ENCODE results near the gene KRT6B.
"Not testable (repeated sequence)": the region's sequence is repeated elsewhere in the genome, so short reads cannot be mapped to it uniquely, and the experiment has no call there.

Gene KRT6B

DNA sequence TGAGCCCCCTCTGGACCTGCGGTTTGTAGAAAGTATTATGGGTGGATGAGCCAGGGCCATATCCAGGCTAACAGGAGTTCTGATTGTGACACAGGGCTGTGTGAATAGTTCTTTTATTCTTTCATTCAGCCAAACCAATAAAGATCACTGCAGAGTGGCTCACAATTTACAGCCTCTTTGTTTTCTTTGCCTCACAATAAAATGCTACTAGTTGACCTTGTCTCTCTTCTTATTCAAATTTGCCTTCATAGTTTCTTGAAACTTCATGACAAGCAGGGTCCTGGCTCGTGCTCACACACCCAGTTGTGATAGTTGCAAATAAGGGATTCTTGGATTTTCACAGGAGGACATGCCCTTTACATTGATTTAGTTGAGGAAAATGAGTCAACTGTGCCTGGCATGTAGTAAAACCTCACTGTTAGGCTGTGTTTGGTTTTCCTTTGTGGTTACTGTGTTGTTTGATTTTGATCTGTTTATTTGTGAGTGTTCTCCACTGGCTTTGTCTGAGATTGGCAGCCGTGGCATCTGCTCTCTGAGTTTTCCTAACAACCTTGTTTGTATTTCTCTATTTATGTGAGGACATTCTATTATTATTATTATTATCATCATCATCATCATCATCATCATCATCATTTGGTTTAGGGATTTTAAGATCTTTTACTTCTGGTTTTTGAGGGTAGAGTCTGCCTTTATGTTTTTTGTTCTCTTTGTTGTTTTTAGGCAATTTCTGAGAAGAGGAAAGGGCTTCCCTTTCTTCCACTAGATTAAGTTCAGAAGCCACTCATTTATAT is 2.7 kb upstream of the KRT6B start:
- CTCF ChIA-PET: no interaction called here
- no peak for DNase-seq (ENCODE audit: low spot score)
- TF ChIP-seq, protein P1, sequence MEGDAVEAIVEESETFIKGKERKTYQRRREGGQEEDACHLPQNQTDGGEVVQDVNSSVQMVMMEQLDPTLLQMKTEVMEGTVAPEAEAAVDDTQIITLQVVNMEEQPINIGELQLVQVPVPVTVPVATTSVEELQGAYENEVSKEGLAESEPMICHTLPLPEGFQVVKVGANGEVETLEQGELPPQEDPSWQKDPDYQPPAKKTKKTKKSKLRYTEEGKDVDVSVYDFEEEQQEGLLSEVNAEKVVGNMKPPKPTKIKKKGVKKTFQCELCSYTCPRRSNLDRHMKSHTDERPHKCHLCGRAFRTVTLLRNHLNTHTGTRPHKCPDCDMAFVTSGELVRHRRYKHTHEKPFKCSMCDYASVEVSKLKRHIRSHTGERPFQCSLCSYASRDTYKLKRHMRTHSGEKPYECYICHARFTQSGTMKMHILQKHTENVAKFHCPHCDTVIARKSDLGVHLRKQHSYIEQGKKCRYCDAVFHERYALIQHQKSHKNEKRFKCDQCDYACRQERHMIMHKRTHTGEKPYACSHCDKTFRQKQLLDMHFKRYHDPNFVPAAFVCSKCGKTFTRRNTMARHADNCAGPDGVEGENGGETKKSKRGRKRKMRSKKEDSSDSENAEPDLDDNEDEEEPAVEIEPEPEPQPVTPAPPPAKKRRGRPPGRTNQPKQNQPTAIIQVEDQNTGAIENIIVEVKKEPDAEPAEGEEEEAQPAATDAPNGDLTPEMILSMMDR (conservative IDR thresholded peaks at IDR 0.05; ENCODE audit: low read depth): no peak
- H3K27ac ChIP-seq: no peak overlapping the region
- POLR2A ChIA-PET (ENCODE audit: low non-redundant PET): no interaction called here

DNA sequence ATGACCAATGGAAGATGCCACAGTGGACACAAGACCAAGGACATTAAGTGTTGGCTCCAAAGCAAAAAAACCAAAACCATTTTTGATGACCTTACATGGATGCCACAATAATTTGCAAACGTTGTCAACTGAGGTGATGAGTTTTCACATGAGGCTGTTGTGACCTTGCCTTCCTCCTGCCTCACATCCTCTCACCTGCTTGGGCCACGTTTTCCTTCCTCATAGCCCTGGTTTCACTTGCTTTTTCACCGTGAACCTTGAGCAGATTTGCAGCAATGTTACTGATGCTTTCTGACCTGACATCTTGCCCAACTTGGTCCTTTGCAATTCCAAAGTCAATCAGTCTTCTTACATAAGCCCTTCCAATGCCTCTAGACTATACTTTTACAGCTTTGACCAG is 3.7 kb downstream of the KRT6B start:
- no peak for DNase-seq (ENCODE audit: low spot score)
- TF ChIP-seq, protein P1 (conservative IDR thresholded peaks at IDR 0.05; ENCODE audit: low read depth): no peak
- H3K27ac ChIP-seq: no peak overlapping the region
- ChIA-PET POLR2A (ENCODE audit: low non-redundant PET) (no interaction called here), CTCF (no interaction called here)

DNA sequence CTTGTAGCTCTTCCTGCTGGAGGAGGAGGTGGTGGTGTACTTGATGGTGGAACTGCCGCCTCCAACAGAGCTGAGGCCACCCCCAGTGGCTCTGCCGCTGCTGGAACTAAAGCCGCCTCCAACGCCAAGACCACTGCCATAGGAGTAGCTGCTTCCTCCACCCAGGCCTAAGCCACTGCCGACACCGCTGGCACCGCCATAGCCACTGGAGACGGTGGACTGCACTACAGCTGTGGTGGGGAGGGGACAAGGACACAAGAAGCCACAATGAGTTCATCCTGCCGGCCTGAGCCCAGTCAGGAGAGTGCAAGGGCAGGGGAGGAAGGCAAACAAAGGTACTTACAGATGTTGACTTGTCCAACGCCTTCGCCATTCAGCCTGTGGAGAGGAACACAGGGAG is 4.8 kb downstream of the KRT6B start:
- POLR2A ChIA-PET (ENCODE audit: low non-redundant PET); DNase-seq (ENCODE audit: low spot score); H3K27ac ChIP-seq: not testable (repeated sequence)
- CTCF ChIA-PET: interaction anchor here (0.7 kb wide), 1 partner anchor 40 kb away, joined by 3 read pairs; no protein-coding TSS in a partner anchor

DNA sequence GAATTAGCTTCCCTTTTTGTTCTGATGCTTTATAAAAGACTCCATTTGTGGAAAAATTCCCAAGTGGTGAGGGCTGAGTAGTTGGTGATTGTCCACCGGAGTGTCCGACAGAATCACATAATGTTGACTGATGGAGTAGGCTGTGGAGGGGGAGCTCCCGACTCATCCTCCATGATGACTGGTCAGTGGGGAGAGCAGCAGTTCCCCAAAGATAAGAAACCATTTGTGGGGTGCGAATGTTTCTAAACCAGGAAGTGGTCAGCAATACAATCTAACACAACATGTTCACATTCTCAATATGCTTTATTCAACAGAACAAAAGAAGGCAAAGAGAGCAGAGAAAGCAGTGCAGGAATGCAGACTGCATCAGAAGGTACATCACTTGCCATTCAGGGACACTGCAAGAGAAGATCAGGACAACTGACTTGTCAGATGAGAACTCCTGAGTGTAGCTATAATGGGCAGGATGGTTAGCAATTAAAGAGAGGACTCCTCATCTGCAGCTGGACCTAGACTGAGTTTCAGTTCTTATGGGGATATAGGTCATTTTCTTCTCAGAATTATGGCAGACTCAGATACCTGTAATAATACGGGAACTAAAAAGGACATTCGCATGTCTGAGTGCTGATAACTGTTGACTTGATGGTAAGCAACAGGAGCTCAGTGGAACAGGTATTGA is 5.4 kb downstream of the KRT6B start:
- H3K27ac ChIP-seq: no peak overlapping the region
- POLR2A ChIA-PET (ENCODE audit: low non-redundant PET): no interaction called here
- no peak for DNase-seq (ENCODE audit: low spot score)
- TF ChIP-seq, protein P1 (conservative IDR thresholded peaks at IDR 0.05; ENCODE audit: low read depth): no peak
- CTCF ChIA-PET: interaction anchor here (0.5 kb wide), 1 partner anchor 89 kb away, joined by 3 read pairs; no protein-coding TSS in a partner anchor

DNA sequence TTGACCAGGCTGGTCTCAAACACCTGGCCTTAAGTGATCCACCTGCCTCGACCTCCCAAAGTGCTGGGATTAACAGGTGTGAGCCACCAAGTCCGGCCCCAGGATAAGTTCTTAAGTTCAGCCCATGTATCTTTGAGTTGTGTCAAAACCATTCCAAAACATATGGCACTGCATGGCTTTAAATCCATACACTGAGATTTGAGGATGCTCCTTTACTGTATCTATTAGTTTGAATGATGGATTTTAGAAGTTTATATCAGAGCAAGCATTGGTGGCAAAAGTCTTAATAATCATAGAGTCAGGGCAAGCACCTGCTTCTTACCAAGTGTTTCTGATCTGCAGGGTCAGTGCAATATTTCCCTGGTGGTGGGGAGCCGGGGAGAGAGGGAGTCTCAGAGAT is 6.1 kb downstream of the KRT6B start:
- TF ChIP-seq, protein P1 (conservative IDR thresholded peaks at IDR 0.05; ENCODE audit: low read depth): no peak
- no peak overlapping the region for H3K27ac ChIP-seq
- DNase-seq (ENCODE audit: low spot score): no peak
- CTCF ChIA-PET: interaction anchor here (0.6 kb wide), 1 partner anchor 76 kb away, joined by 3 read pairs; no protein-coding TSS in a partner anchor
- POLR2A ChIA-PET (ENCODE audit: low non-redundant PET): no interaction called here

DNA sequence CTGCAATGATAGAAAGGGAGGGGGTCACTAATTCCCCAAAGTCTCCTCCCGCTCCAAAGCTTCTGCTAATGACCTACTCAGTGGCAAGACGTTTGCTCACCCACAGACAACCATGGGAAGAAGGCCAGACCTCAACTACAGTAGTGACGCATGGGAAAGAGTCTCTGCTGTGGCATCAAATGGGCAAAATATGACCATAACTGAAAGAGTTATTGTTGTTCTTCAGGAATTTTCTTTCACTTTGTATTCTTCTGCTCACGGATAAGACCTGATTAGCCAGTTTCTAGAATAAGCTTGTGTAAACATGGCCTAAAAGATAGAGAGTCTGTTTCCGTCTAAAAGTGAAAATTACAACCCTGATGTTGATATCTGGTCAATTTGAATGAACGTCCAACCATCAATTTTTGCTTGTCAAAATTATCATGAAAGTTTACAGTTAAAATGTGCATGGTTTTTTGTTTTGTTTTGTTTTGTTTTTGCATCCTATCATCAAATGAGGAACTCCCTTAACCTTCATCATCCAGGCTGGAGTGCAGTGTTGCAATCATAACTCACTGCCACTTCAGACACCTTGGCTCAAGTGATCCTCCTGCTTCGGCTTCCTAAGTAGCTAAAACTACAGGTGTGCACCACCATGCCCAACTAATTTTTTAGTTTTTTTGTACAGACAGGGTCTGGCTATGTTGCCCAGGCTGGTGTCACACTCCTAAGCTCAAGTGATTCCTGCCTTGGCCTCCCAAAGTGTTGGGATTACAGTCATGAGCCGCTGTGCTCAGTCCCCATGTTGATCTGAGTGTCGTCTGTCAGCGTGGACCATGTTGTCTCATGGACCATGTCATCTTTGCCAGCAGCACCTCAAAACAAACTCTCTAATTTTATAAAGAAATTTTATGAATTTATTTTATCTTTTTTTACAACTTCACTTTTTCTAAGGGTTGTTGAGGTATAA is 7.0 kb downstream of the KRT6B start:
- POLR2A ChIA-PET (ENCODE audit: low non-redundant PET): no interaction called here
- H3K27ac ChIP-seq: no peak overlapping the region
- no peak for DNase-seq (ENCODE audit: low spot score)
- CTCF ChIA-PET: interaction anchor here (0.6 kb wide), 1 partner anchor 75 kb away, joined by 3 read pairs; no protein-coding TSS in a partner anchor
- TF ChIP-seq, protein P1 (conservative IDR thresholded peaks at IDR 0.05; ENCODE audit: low read depth): no peak

Measured in RWPE1 (cell line).